Measurements from ENCODE around the gene HYOU1. TPM values are rescaled to one million over a fixed set of nuclear protein-coding genes. Genes with fewer than 3 reads are reported as not detected.

The HYOU1 gene
- total and polyA plus RNA-seq, 7 donors = 6.0 to 106 (median 26.8) TPM

DNA sequence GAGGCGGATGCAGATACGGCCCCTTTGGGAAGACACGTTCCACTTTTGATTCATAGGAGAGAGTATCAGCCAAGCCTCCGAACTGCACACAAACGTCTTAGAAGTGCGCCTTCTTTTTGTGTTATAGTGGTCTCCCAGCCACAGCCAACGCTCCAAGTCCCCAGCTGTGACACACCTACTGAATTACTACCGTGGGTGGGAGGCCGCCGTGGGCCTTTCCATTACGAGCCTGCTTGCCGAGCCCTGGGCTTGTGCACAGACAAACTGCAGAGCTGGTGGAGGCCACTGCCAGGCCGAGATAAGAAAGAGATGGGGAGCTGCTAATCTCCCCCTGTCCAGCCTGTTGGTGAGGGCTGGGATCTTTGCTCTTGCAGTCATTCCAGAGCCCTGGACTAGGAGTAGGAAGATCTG is 28.4 kb upstream of the HYOU1 start:
- H3K9me3 ChIP-seq = no peaks in the 10 kb centered on the region
- DNase-seq = no peak
- no peaks in the 10 kb centered on the region for H3K27me3 ChIP-seq
- no peak for TF ChIP-seq EP300 (IDR thresholded peaks at IDR 0.05)
- TF ChIP-seq, protein P1, sequence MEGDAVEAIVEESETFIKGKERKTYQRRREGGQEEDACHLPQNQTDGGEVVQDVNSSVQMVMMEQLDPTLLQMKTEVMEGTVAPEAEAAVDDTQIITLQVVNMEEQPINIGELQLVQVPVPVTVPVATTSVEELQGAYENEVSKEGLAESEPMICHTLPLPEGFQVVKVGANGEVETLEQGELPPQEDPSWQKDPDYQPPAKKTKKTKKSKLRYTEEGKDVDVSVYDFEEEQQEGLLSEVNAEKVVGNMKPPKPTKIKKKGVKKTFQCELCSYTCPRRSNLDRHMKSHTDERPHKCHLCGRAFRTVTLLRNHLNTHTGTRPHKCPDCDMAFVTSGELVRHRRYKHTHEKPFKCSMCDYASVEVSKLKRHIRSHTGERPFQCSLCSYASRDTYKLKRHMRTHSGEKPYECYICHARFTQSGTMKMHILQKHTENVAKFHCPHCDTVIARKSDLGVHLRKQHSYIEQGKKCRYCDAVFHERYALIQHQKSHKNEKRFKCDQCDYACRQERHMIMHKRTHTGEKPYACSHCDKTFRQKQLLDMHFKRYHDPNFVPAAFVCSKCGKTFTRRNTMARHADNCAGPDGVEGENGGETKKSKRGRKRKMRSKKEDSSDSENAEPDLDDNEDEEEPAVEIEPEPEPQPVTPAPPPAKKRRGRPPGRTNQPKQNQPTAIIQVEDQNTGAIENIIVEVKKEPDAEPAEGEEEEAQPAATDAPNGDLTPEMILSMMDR (IDR thresholded peaks at IDR 0.05) = no peak
- TF ChIP-seq POLR2AphosphoS5 (IDR thresholded peaks at IDR 0.05) = no peak
- TF ChIP-seq POLR2A (IDR thresholded peaks at IDR 0.05) = no peak
- peaks cover 0 to 15% (median 14%) of the 10 kb centered on the region in 4 donors for H3K4me1 ChIP-seq
- H3K36me3 ChIP-seq = peaks cover 0 to 25% (median 19%) of the 10 kb centered on the region in 4 donors
- intact Hi-C loops (cut with DNase I) = no loop called here
- WGBS, 2 donors = 0 to 1% methylated on average over 13 of the region's 13 CpGs
- peak overlapping the region; percentile 89 to 97 (median 92) for H3K27ac ChIP-seq
- peak overlapping the region; percentile 62 to 82 (median 68) for H3K4me3 ChIP-seq

DNA sequence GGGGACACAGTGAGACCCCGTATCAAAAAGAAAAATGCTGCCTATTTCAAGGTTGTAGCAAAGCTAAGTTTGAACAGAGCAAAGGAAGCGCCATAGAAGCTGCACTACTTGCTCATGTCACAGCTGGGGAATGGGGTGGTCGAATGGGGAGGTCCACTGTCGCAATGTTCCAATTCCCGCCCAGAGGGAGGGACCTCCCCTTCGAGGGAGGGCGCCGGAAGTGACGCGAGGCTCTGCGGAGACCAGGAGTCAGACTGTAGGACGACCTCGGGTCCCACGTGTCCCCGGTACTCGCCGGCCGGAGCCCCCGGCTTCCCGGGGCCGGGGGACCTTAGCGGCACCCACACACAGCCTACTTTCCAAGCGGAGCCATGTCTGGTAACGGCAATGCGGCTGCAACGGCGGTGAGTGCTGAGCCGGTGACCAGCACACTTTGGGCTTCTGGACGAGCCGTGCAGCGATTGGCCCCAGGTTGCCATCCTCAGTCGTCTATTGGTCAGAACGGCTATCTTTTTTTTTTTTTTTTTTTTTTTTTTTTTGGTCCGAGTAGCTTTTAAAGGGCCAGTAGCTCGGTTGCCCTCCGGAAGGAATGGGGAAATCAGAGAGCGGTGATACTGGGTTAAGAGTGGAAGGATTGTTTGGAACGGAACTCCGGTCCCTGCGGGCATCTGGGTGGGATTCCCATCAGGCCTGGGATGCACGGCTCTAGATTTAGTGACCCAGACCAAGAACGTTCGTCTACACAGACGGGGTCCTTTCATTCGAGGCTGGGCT is 27.8 kb upstream of the HYOU1 start, which contains the start of gene HMBS:
Gene HMBS, plus strand, starts transcription at position 219 of the 774 bp plus-strand sequence. Its CDS starts 153 bp downstream, at position 372.
- peaks cover 0 to 31% (median 25%) of the 10 kb centered on the region in 4 donors for H3K36me3 ChIP-seq
- TF ChIP-seq POLR2AphosphoS5 (IDR thresholded peaks at IDR 0.05) (peak; percentile 53 to 83 (median 82)), EP300 (IDR thresholded peaks at IDR 0.05) (no peak), POLR2A (IDR thresholded peaks at IDR 0.05) (peak in 1 of 2 donors; percentile 29)
- TF ChIP-seq, protein P1 (IDR thresholded peaks at IDR 0.05) = no peak
- no peaks in the 10 kb centered on the region for H3K9me3 ChIP-seq
- peaks cover 0 to 15% (median 14%) of the 10 kb centered on the region in 4 donors for H3K4me1 ChIP-seq
- intact Hi-C loops (cut with DNase I) = no loop called here
- 1% methylated on average over 45 of the region's 45 CpGs for WGBS, 2 donors
- peak; percentile 98 for DNase-seq
- peak within 1 kb of the TSS; percentile 89 to 97 (median 92) for H3K27ac ChIP-seq
- no peaks in the 10 kb centered on the region for H3K27me3 ChIP-seq
- peak within 1 kb of the TSS; percentile 62 to 82 (median 68) for H3K4me3 ChIP-seq

DNA sequence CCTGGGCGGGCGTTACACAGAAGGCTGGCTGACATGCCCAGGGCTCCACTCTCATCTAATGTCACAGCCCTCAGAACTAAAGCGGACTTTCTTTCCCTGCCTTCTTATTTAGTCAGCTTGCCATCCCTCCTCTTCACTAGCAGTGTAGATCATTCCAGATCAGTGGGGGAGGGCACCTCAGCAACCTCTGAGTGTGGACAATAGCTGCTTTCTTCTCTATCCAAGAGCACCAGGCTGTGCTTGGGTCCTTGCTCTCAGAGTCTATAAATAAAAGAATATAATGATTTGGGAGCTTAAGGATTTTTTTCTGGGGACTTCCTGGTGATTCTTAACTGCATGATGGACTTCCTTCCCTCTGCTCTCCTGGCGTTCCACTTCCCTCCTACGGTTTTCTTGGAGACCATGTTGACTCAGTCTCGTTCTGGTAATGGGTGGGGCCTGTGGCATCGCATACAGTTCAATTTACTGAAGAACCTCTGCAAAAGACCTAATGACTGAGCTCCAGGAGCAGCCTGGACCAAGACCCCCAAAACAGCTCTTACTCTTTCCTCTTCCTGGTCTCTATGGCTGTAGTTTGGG is 24.8 kb upstream of the HYOU1 start:
- no peak for DNase-seq
- no peak overlapping the region for H3K27ac ChIP-seq
- H3K27me3 ChIP-seq = no peaks in the 10 kb centered on the region
- no peak overlapping the region for H3K4me3 ChIP-seq
- intact Hi-C loops (cut with DNase I) = no loop called here
- peaks cover 24 to 62% (median 54%) of the 10 kb centered on the region in 4 donors for H3K36me3 ChIP-seq
- WGBS, 2 donors = 62 to 73% methylated on average over 7 of the region's 7 CpGs
- TF ChIP-seq POLR2AphosphoS5 (IDR thresholded peaks at IDR 0.05) (no peak), EP300 (IDR thresholded peaks at IDR 0.05) (no peak), POLR2A (IDR thresholded peaks at IDR 0.05) (no peak)
- TF ChIP-seq, protein P1 (IDR thresholded peaks at IDR 0.05) = no peak
- peaks cover 0 to 15% (median 14%) of the 10 kb centered on the region in 4 donors for H3K4me1 ChIP-seq
- H3K9me3 ChIP-seq = no peaks in the 10 kb centered on the region

DNA sequence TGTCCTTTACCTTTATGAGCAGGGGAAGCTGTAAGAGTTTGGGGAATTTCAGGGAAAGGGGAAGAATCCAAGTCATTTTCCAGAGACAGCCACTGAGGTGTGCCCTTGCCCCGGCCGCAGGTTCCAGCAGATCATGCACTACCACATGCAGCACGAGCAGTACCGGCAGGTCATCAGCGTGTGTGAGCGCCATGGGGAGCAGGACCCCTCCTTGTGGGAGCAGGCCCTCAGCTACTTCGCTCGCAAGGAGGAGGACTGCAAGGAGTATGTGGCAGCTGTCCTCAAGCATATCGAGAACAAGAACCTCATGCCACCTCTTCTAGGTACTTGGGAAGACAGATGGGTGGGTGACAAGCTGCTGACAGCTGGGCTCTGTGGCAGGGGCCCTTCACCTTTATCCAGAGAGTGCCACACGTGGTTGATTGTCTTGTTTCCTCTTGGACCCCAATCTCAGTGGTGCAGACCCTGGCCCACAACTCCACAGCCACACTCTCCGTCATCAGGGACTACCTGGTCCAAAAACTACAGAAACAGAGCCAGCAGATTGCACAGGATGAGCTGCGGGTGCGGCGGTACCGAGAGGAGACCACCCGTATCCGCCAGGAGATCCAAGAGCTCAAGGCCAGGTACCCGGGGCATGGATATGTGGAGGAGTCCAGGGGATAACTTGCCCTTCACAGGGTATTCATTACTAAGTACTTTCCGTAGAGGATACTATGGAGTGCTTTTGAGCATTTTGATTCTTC is 21.8 kb upstream of the HYOU1 start:
- no peaks in the 10 kb centered on the region for H3K9me3 ChIP-seq
- no peak overlapping the region for H3K27ac ChIP-seq
- TF ChIP-seq, protein P1 (IDR thresholded peaks at IDR 0.05) = no peak
- no peak for TF ChIP-seq EP300 (IDR thresholded peaks at IDR 0.05)
- TF ChIP-seq POLR2AphosphoS5 (IDR thresholded peaks at IDR 0.05) = no peak
- no peak for TF ChIP-seq POLR2A (IDR thresholded peaks at IDR 0.05)
- no peak overlapping the region for H3K4me3 ChIP-seq
- DNase-seq = no peak
- 92 to 96% methylated on average over 19 of the region's 19 CpGs for WGBS, 2 donors
- peaks cover 33 to 91% (median 72%) of the 10 kb centered on the region in 4 donors for H3K36me3 ChIP-seq
- H3K27me3 ChIP-seq = no peaks in the 10 kb centered on the region
- no peaks in the 10 kb centered on the region for H3K4me1 ChIP-seq
- intact Hi-C loops (cut with DNase I) = no loop called here

Measured in sigmoid colon (tissue), 7 donors.